Effector memory CD4-positive, alpha-beta T cell (primary cell): ENCODE data around the gene IGSF9.
"Not testable (repeated sequence)": the region's sequence is repeated elsewhere in the genome, so short reads cannot be mapped to it uniquely, and the experiment has no call there.

Experiments
- DNase-seq, 3 donors: peaks; one replicate each; pipeline ENCODE4 v3.0.0-alpha.2; 2020
- H3K27ac ChIP-seq: 2 replicates; pipeline ENCODE4 v1.7.0; 2013; ENCODE audit warnings: mild to moderate bottlenecking, low read length, moderate library complexity; ENCODE audit not compliant: insufficient read depth, poor library complexity, severe bottlenecking
- H3K27me3 ChIP-seq: replicated peaks from 2 replicates; pipeline ENCODE4 v1.7.0; 2013; ENCODE audit warnings: mild to moderate bottlenecking, low read length; ENCODE audit not compliant: insufficient read depth, control insufficient read depth, poor library complexity, severe bottlenecking
- H3K36me3 ChIP-seq: 2 replicates; pipeline ENCODE4 v1.7.0; 2013; ENCODE audit warnings: mild to moderate bottlenecking, low read length, moderate library complexity; ENCODE audit not compliant: control insufficient read depth, insufficient read depth
- H3K4me1 ChIP-seq: 2 replicates; pipeline ENCODE4 v1.7.0; 2013; ENCODE audit warnings: low read length, mild to moderate bottlenecking; ENCODE audit not compliant: control insufficient read depth, insufficient read depth, poor library complexity, severe bottlenecking
- H3K4me3 ChIP-seq: 2 replicates; pipeline ENCODE4 v1.7.0; 2013; ENCODE audit warnings: low read length, low read depth, mild to moderate bottlenecking; ENCODE audit not compliant: insufficient read depth, poor library complexity, severe bottlenecking
- H3K9me3 ChIP-seq: 2 replicates; pipeline ENCODE4 v1.7.0; 2013; ENCODE audit warnings: mild to moderate bottlenecking, low read length, moderate library complexity; ENCODE audit not compliant: control insufficient read depth

Gene IGSF9

GRCh38 chr1:159914252-159915018, 31.0 kb downstream of the IGSF9 start:
- Histone ChIP-seq H3K36me3 (peaks cover 28% of the 10 kb centered on the region), H3K4me3 (no peak overlapping the region), H3K9me3 (no peaks in the 10 kb centered on the region), H3K27ac (no peak overlapping the region), H3K4me1 (peaks cover 42% of the 10 kb centered on the region), H3K27me3 (no peaks in the 10 kb centered on the region)
- no peak for DNase-seq

- Histone ChIP-seq H3K9me3 (no peaks in the 10 kb centered on the region), H3K4me3 (no peak overlapping the region), H3K4me1 (peaks cover 41% of the 10 kb centered on the region), H3K27me3 (no peaks in the 10 kb centered on the region), H3K27ac (peak overlapping the region; percentile 9), H3K36me3 (peaks cover 20% of the 10 kb centered on the region)
- no peak for DNase-seq
Measured at GRCh38 chr1:159913451-159914192, 31.8 kb downstream of the IGSF9 start.

GRCh38 chr1:159911326-159912070, 33.9 kb downstream of the IGSF9 start:
- H3K27ac ChIP-seq: peak overlapping the region; percentile 80
- DNase-seq: no peak
- H3K4me3 ChIP-seq: no peak overlapping the region
- no peaks in the 10 kb centered on the region for H3K27me3 ChIP-seq
- H3K36me3 ChIP-seq: peaks cover 3% of the 10 kb centered on the region
- no peaks in the 10 kb centered on the region for H3K9me3 ChIP-seq
- H3K4me1 ChIP-seq: peaks cover 41% of the 10 kb centered on the region

- Histone ChIP-seq H3K27ac (no peak overlapping the region), H3K27me3 (no peaks in the 10 kb centered on the region), H3K4me3 (no peak overlapping the region), H3K36me3 (no peaks in the 10 kb centered on the region), H3K9me3 (no peaks in the 10 kb centered on the region), H3K4me1 (peaks cover 34% of the 10 kb centered on the region)
- no peak for DNase-seq
Measured at GRCh38 chr1:159908031-159908940, 37.1 kb downstream of the IGSF9 start.

GRCh38 chr1:159906960-159907359, 38.5 kb downstream of the IGSF9 start:
- H3K27ac ChIP-seq: no peak overlapping the region
- no peaks in the 10 kb centered on the region for H3K9me3 ChIP-seq
- H3K27me3 ChIP-seq: no peaks in the 10 kb centered on the region
- H3K36me3 ChIP-seq: no peaks in the 10 kb centered on the region
- no peak overlapping the region for H3K4me3 ChIP-seq
- peaks cover 27% of the 10 kb centered on the region for H3K4me1 ChIP-seq
- DNase-seq: no peak

GRCh38 chr1:159904036-159904435, 41.4 kb downstream of the IGSF9 start:
- not testable (repeated sequence) for H3K9me3 ChIP-seq, DNase-seq, H3K27me3 ChIP-seq, H3K27ac ChIP-seq, H3K4me3 ChIP-seq, H3K4me1 ChIP-seq, H3K36me3 ChIP-seq

GRCh38 chr1:159902541-159902940, 42.9 kb downstream of the IGSF9 start:
- Histone ChIP-seq H3K36me3 (no peaks in the 10 kb centered on the region), H3K27ac (no peak overlapping the region), H3K27me3 (no peaks in the 10 kb centered on the region), H3K4me1 (no peaks in the 10 kb centered on the region), H3K9me3 (no peaks in the 10 kb centered on the region), H3K4me3 (no peak overlapping the region)
- DNase-seq: no peak

GRCh38 chr1:159900755-159901360, 44.6 kb downstream of the IGSF9 start:
- H3K4me3 ChIP-seq: no peak overlapping the region

GRCh38 chr1:159900086-159900680, 45.2 kb downstream of the IGSF9 start, which contains the start of gene CFAP45:
TSS of gene CFAP45 (minus strand) at chr1:159900165. CDS start at chr1:159900098, 67 bp downstream.
- peak in 1 of 3 donors; percentile 22 for DNase-seq
- H3K4me1 ChIP-seq: no peaks in the 10 kb centered on the region
- H3K9me3 ChIP-seq: no peaks in the 10 kb centered on the region
- no peak within 1 kb of the TSS for H3K4me3 ChIP-seq
- no peaks in the 10 kb centered on the region for H3K27me3 ChIP-seq
- H3K27ac ChIP-seq: no peak within 1 kb of the TSS
- no peaks in the 10 kb centered on the region for H3K36me3 ChIP-seq

More at GRCh38 chr1:159900755-159901360, 44.6 kb downstream of the IGSF9 start:
- Histone ChIP-seq H3K9me3 (no peaks in the 10 kb centered on the region), H3K36me3 (no peaks in the 10 kb centered on the region), H3K27ac (no peak overlapping the region), H3K27me3 (no peaks in the 10 kb centered on the region), H3K4me1 (no peaks in the 10 kb centered on the region)
- DNase-seq: no peak
